GM18870 (cell line): Measurements from ENCODE around the gene FHOD3.

ENCODE experiments used
- ATAC-seq: cut with Tn5 transposase; IDR thresholded peaks from one replicate; pipeline ENCODE4 v1.9.1; 2021; ENCODE audit warnings: moderate library complexity; ENCODE audit not compliant: unreplicated experiment

The FHOD3 gene

DNA sequence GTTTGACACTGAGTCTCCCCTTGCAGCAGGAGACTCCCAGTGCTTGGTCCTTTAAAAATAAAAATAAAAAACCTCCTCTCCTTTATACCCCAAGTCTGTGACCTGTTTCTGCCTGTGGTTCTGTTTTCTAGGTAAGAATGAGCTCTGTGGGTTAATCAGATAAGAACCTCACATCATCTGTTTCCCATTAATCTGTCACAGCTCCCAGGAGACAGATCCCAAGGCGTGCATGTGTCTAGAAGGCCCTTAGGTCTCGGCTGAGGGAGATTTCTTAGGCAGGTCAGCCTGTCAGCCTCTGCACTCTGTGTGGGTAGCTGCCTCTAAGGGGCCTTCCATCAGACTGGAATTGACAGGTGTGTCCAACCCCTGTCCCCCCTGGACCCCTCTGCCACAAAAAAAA, 80.7 kb downstream of the FHOD3 start:
- ATAC-seq = no peak

DNA sequence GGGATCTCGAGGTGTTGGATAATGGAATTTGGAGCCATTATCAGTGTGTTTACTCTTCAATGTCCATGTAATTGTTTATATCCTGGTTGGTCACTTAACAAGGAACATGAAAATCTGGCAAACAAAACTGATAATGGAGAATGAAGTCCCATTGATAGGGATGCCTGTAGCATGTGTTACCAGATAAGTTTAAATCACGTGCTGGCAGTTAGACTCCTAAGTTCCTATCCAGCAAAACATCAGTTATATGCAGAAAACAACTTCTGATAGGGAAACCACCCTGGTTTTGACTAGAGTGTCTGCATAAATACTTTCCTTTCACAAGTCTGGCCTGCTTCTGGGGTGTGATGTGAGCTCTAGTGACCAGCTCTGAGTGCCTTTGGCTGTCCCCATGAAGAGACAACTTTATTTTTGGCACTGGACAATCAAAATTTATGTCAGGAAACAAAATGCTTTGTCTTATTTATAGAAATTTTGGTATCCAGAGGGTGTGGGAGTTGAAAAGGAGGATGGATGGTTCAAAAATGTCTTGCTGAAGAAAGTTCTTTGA, 82.0 kb downstream of the FHOD3 start:
- ATAC-seq = no peak

DNA sequence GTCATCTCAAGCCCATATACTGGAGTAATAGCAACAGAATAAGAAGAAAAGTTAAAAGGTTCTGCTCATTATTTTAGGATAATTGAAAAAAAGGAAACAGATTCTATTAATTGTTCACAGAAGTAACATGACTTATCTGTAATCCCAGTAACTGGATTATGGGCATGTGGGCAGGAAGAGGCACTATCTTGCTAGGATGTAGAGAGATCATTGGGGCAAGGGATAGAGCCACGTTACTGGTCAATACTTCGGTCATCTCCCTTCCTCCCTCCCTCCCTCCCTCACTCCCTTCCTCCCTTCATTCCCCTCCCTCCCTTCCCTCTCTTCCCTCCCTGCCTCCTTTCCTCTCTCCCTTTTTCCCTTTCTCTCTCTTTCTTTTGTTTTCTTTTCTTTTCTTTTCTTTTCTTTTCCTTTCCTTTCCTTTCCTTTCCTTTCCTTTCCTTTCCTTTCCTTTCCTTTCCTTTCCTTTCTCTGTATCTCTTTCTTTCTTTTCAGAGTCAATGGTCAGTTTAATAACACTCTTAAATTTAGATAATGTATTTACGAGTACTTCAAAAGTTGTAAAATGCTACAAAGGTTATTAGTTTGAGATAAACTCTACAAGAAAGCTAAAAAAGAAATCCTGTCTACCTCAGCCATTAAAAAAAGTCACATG, 82.8 kb downstream of the FHOD3 start:
- ATAC-seq = no peak

DNA sequence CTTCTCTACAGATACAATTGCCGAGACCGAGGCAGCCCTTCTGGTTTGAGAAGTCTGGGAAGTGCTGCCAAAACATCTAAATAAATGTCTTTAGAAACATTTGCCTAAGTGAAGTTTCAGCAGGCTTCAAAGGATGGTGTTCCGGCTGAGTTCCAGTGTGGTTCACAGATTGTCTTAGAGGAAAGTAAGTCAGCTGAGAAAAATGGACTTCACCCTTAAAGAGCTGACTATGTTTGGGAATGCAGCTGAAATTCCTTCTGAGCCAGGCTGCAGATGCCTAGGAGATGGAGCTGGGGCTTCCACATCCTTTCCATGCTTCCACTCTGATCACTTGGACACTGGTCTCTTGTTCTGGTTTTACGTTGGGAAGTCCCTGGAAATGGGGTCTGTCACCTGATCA, 83.6 kb downstream of the FHOD3 start:
- ATAC-seq = no peak

DNA sequence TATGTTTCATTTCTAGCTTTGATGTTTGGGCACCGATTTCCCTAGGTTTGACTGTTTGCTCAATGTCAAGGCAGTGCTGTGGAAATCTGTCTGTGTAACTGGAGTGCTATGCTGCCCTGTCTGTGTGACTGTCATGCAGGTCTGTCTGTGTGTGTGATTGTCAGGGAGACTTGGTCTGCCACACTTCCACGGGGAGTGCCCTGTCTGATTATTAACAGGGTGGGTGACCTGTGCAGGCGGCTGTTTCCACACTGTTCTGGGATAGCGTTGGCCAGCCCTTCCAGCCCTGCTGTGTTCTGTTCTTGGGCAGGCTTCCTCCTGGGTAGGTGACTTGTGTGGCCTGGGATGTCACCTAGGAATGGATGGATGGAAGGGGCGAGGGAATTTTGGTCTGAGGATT, 85.3 kb downstream of the FHOD3 start:
- ATAC-seq = no peak

DNA sequence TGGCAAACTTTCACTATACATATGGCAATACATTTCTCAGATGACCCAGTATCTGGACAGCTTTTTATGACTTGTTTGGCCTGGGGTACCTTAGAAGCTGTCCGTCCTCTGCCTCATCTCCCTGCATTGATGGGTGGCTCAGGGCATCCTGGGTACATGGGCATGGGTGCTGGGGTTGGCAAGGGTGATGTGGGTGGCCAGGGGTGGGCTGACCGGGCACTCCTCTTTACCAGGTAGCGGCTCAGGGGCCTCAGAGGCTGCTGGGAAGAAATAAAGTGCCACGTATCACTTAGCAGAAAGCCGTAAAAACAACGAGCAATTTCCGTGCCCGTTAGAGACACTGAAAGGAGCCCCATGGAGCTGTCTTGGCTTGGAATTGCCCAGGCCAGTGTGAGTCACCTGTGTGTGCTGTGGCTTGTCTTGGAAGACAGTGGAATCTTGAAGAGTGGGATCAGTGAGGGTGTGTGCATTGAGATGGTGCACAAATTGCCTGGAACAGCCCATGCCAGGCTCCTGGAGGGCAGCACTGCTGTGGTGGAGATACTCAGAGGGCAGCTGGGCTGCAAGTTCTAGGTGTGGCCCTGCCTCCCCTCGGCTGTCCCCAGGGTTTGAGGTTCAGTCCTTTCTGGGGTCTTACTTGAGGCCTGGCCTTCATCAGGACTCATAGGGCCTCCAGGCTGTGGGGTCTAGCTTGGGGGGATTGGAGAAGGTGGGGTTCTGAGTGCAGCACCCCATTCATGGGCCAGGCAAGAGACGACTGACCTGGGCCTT, 88.8 kb downstream of the FHOD3 start:
- ATAC-seq = no peak

DNA sequence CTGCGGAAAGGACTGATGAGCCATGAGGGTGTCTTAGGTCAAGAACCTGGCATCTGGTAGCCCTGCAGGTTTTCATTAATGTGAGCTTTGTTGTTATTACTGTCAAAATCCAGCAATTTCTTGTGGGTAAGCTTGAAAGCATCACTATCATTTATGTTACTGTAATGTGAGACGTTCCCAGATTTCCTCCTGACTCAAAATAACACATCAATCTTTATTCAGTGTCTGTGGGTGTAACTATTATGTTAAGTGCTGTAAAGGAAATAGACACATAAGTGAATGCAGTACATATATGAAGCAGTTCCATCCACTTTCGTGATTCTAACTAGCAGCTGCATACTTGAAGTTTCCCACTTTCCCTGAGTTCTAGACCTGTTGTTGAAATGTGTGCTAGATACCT, 89.8 kb downstream of the FHOD3 start:
- no peak for ATAC-seq

DNA sequence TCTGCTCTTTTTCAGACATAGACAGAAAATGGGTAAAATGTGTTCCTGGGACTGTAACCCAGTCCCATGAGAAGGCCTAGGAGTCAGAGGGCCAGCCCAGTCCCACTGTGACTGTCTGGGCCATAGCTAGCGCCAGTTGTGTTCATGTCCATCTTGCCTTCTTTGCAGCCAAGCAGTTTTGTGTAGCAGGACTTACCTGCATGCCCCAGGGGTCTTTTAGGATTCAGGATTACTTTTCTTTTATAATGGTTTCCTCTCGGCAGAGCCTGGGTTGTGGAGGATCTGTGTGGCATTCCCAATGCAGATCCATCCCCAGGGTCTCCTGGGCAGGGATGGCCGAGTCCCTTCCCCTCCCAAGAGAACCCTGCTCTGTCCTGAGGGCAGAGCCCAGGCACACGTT, 90.8 kb downstream of the FHOD3 start:
- no peak for ATAC-seq

DNA sequence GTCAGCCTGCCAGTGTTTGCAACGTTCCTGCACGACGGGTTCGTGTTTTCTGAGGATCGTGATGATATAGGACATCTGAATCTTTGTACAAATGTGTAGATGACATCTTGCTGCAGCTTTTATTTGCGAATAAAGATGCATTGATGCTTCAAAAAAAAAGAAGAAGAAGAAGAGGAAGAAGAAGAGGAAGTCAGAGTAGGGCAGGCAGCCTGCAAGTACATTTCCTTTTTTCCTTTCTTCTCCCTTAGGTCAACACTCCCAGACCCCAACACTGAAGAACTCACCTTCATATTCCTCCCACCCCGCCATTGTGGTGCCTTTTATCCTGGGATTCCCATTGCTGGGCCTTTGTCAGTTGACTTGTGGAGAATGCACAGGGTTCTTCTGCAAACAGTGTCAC, 91.5 kb downstream of the FHOD3 start:
- no peak for ATAC-seq

DNA sequence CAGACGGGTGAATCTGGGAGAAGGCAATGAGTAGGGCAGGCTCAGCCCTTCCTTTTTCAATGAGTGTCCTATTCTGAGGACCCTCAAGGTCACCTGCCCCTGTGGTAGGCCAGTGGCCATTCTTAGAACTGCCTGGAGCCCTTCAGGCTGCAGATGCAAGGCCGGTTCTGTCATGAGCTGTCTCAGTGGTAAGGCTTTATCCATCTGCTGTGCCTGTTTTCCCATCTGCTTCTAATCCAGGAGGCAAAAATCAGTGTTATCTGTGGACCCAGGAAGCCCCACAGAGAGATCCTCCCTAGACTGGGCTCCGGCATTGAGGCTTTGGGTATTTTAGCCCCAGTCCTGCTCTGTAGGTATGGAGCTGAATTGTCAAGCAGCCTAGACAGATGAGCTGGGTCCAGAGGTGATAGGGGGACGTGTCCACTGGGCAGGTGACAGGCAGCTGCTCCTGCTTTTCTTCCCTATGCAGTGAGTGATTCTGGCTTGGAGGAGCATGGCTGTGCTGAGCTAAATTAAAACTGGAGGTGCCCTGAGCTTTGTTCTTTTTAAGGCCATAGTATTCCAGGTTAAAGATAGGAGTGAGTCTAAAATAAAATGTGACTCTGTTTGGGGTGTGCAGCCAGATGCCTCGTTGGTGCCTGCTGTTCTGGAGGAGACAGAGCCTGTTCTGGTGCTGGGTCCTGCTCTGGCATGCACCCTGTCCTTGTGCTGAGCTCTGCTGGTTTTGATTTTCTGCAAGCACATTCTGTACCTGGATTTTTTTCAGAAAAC, 92.5 kb downstream of the FHOD3 start:
- no peak for ATAC-seq

DNA sequence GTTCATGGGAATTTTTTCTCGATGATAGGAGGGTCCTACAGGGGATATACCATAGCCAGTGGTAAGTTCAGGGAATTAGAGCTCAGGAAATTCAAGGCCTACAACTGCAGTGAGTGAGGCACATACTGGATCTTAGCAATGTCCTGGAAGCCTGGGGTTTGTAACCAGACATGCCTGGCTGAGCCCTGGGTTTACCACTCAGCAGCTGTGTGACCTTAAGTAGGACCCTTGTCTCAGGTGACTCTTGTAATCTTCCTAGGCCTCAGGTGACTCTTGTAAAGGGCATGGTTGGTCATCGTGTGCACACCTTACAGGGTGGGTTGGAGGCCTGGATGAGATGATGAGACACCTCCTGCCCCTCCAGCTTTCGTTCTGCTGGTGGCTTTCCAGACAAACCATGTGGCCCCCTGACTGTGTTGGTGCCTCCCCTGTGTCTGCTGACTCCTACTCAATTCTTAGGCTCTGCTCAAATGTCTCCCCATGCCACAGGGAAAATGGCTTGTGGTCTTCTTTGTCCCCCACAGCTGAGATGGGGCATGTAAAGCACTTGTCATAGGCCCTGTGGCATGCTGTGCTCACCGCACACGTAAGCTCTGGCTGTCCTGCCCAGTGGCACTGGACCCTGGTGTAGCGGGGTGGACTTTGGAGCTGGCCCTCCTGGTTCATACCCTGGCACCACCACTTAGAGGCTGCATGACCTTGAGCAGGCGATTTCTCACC, 94.1 kb downstream of the FHOD3 start:
- no peak for ATAC-seq

DNA sequence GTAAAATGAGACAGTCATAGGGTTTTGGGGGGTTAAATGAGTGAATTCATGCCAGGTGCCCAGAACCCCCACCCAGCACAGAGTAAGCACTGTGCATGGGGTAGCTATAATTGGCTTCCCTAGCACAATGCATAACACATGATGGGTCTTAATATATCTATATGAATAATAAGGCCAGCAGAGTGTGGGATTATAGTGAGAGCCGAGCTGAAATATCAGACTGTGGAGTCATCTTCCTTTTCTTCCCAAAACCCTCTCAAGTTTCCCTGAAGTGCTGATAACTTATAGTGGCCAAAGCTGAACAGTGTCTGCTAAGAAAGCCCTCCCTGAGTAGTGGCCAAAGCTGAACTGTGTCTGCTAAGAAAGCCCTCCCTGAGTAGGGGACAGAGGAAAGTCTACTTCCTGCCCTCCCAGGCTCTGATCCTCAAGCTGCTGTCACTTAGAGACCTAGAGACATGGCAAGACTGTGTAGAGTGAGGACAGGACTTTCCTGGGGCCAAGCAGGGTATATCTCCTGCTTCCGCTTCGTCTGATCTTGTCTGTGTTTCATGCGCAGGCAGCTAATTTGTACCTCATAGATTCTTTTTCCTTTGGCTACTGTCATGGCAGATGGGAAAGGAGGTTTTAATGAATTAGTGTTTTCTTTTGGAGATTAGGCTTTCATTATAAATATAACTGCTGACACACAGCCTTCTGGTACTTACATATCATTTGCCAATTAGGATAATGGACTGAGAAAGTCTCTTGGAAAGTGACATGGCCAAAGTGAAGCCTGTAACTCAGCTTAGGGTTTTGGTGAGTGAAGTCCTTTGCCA, 94.9 kb downstream of the FHOD3 start:
- no peak for ATAC-seq

DNA sequence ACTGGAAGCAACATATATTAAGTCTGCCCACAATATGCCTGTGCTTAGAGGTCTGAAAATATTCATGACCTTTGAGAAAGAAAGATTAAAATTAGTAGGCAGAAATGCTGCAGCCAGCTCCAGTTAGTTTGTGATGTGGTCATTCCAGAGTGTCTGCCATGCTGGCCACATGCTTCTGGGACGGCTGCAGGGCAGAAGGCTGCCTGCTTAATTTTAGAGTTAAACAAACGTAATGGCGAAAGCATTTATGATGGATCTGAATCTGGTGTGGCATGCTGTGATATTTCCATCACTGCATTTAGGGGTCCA, 95.4 kb downstream of the FHOD3 start:
- no peak for ATAC-seq

DNA sequence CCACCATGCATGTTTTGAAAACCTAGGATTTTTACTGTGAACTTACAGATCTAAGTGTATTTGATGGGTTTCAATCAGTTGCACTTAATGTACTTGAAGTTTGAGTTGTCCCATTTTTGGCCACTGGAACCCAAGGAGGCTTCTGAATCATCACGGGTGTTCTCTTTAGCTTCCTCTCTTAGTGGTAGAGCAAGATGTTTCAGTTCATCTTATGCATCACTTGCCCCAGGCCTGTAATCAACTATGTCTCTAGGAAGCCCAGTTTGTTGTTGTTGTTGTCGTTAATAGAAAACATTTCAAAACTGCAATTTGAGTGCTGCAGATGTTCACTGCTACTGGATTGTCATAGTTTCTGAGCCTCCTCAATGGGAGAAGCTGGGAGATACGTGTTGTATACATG, 97.0 kb downstream of the FHOD3 start:
- ATAC-seq = no peak

DNA sequence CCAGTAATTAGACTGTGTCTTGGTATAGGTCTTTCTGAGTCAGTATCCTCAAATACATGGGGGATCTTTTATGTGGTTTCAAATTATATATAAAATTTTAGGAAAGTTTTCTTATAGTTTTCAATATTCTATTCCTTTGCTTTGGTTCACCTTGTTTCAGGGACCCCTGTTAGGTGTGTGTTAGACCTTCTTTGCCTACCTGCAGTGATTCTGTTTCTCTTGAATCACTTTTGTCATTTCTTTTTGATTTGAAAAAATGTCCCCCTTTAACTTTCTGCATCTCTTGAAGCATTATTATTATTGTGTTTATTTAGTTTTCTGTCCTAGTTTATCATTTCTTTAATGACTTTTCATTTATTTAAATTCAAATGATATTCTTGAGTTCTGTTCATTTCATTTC, 98.7 kb downstream of the FHOD3 start:
- no peak for ATAC-seq

DNA sequence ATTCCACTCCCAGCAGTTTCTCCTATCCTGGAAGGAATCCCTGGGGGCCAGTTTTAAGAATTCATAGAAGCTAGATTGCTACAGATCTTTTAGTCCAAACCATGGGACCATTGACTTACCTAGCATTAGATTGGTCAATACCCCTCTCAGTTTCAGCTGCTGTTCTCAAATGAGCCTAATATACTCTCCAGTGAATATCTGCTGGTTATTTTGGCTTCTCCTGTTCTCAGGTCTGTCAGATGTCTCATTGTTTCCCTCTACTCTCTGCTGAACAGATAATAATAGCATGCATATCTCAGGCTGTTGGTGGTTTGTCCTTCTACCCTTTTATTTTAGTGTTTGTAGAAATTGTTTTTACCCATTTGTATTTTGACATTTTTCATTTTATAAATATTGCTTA, 99.5 kb downstream of the FHOD3 start:
- no peak for ATAC-seq

DNA sequence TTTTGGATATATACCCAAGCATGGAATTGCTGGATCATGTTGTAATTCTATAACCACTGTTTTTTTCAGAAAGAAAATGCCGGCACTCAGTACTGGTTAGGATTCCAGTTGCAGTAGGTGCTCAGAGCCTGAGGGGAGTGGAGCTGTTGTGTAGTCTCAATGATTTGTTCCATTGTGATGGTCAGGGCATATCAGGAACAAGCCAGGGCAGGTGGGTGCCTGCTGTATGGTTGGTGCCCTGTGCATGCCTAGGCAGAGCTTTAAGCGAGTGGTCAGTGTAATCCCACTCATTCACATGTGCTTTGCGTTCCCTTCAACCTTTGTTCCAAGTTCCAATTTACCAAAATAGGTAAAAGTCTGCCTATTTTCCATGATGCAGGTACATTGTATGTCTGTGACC, 100.9 kb downstream of the FHOD3 start:
- ATAC-seq = no peak

DNA sequence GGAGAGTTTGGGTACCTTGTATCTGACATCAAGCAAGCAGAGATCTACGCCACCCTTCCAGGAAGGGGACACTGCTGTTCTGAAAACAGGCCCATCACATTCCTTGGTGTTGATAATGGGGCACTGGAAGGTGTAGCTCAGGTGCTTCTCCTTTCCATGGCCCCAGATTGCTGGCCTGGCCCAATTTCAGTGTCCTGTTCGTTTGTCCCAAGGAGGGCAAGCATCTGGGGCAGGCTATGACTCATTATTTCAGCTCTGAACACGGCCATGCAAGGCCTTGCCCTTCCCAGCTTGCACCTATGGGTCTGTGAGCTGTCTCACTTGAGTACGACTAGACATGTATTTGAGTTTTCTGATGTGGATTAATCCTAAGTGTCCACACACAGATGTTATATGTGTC, 101.5 kb downstream of the FHOD3 start:
- no peak for ATAC-seq

DNA sequence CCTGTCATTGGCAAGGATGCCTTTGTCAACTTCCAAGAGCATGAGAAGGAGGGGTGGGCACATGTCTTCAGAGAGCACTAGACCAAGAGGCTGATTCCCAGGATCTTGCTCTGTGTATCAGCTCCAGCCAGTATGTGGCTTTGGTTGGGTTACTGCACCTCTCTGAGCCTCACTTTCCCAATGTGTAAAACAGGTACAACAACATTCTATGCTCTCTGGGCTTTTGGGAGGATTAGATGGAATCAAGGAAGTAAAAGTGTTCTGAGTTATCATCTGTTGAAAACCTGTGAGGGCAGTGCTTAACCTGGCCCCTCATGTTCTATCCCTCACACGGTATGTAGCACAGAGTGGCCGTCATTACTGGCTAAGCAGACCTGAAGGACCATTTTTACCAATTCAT, 103.9 kb downstream of the FHOD3 start:
- ATAC-seq = no peak

DNA sequence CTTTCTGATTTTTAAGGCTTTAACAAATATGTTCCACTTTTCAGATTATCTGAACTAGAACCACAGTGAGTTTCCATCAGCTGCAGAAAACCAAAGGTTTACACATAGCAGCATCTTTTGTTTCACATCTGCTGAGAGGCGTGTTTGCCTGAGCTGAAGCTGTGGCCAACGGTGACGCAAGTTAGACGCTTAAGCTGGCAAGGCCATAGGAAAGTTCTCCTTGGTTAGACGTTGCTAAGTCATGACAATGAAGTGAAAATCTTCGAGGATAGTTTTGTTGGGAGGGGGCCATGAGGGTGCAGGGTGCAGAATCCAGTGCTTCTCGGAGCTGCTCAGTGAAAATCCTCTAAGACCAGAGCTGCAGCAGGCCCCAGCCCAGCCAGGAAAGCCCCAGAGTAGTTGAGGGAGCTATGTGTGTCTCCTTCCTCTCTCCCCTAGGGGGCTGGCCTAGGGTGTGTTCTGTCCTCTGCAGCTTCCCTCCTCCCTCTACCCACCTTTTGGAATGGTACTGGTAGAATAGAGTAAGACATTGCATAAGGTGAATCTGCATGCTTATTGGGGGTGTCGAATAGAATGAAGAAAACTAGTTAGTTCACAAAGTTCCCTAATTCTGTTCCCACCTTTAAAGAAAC, 105.4 kb downstream of the FHOD3 start:
- no peak for ATAC-seq
